Measurements from ENCODE around the gene MYO9A.

DNA sequence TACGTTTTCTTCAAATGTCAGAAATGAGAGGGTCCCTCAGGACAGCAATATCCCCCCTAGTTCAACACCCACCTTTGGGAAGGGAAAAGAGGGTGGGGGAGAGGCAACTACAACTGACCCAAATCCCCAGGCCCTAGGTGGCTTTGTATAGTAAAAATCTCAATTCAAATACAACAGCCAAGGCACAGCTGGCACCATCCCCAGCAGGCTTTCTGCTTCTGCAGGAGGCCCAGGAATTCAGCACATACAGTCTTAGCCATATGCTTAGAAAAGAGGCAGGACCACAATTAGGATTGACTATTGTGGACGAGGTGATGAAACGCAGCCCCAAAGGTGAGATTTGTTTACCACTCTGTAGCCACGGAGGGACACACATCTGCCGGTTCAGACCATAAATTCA lies 291.8 kb downstream of the MYO9A start:
- TF ChIP-seq, protein P1, sequence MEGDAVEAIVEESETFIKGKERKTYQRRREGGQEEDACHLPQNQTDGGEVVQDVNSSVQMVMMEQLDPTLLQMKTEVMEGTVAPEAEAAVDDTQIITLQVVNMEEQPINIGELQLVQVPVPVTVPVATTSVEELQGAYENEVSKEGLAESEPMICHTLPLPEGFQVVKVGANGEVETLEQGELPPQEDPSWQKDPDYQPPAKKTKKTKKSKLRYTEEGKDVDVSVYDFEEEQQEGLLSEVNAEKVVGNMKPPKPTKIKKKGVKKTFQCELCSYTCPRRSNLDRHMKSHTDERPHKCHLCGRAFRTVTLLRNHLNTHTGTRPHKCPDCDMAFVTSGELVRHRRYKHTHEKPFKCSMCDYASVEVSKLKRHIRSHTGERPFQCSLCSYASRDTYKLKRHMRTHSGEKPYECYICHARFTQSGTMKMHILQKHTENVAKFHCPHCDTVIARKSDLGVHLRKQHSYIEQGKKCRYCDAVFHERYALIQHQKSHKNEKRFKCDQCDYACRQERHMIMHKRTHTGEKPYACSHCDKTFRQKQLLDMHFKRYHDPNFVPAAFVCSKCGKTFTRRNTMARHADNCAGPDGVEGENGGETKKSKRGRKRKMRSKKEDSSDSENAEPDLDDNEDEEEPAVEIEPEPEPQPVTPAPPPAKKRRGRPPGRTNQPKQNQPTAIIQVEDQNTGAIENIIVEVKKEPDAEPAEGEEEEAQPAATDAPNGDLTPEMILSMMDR (IDR thresholded peaks at IDR 0.05): no peak
- no peak for TF ChIP-seq POLR2A (IDR thresholded peaks at IDR 0.05)
